HUES64 (cell line): ENCODE data around the gene ARFIP1.

Experiments
- H3K27ac ChIP-seq: 2 replicates; pipeline ENCODE4 v1.7.0; 2013; ENCODE audit warnings: low read depth, low read length, inconsistent platforms
- H3K27me3 ChIP-seq: 2 replicates; pipeline ENCODE4 v1.6.1; 2013; ENCODE audit warnings: mild to moderate bottlenecking, low read length; ENCODE audit not compliant: insufficient read depth
- H3K36me3 ChIP-seq: 2 replicates; pipeline ENCODE4 v1.6.1; 2013; ENCODE audit warnings: mild to moderate bottlenecking, low read length; ENCODE audit not compliant: insufficient read depth
- H3K4me1 ChIP-seq: 2 replicates; pipeline ENCODE4 v1.6.1; 2013; ENCODE audit warnings: mild to moderate bottlenecking, low read length, moderate library complexity; ENCODE audit not compliant: insufficient read depth
- H3K4me3 ChIP-seq: 2 replicates; pipeline ENCODE4 v1.5.1; 2013; ENCODE audit warnings: mild to moderate bottlenecking, low read length, moderate library complexity
- H3K9ac ChIP-seq: 2 replicates; pipeline ENCODE4 v1.6.1; 2013; ENCODE audit warnings: mild to moderate bottlenecking, low read depth, low read length
- H3K9me3 ChIP-seq: 2 replicates; pipeline ENCODE4 v1.6.1; 2013; ENCODE audit warnings: low read depth, low read length; ENCODE audit not compliant: insufficient read depth
- WGBS: fragments of 150-250, 120-280 bp; methylation state at CpG from one replicate; pipeline ENCODE4 v1.1.7; 2013; ENCODE audit warnings: missing lambda C conversion rate; 5-methylcytosine and 5-hydroxymethylcytosine counted together

Gene ARFIP1

DNA sequence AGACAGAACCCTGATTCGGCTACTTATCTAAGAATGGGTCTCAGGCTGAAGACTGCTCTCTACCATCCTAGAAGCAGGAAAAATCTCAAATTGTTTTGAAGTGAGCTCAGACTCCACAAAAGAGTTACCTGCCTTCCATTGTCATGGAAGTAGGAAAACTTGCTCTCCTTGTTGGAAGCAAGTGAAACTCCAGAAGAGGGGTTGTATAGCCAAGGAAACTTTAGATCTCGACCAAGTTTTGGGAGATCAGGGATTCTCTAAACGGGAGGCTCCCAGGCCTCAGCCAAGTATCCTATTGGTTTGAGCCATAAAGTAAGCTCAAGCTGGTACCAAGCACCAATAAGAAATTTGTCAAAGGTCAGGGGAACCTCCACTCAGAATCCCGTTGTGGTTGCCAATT lies 147.2 kb downstream of the ARFIP1 start:
- Histone ChIP-seq H3K27me3 (no peaks in the 10 kb centered on the region), H3K27ac (peak overlapping the region; percentile 80), H3K4me3 (no peak overlapping the region), H3K36me3 (no peaks in the 10 kb centered on the region), H3K4me1 (peaks cover 56% of the 10 kb centered on the region), H3K9me3 (no peaks in the 10 kb centered on the region), H3K9ac (0 out of 2 replicates have a peak overlapping the region, but pooled peaks have one; percentile 32)
- 75% methylated on average over 4 of the region's 4 CpGs for WGBS

DNA sequence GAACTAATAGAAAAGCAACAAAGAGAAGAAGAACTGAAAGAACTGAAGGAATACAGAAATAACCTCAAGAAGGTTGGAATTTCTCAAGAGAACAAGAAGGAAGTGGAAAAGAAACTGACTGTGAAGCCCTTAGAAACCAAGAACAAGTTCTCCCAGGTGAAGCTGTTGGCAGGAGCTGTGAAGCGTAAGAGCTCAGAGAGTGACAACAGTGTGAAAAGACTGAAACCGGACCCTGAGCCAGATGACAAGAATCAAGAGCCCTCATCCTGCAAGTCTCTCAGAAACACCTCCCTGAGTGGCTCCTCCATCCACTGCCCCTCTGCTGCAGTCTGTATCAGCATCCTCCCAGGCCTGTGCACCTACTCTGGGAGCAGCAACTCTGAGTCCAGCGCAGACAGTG lies 148.0 kb downstream of the ARFIP1 start:
- 98% methylated on average over 3 of the region's 3 CpGs for WGBS
- no peaks in the 10 kb centered on the region for H3K27me3 ChIP-seq
- no peaks in the 10 kb centered on the region for H3K36me3 ChIP-seq
- no peak overlapping the region for H3K9ac ChIP-seq
- peaks cover 56% of the 10 kb centered on the region for H3K4me1 ChIP-seq
- H3K4me3 ChIP-seq = no peak overlapping the region
- H3K27ac ChIP-seq = no peak overlapping the region
- H3K9me3 ChIP-seq = no peaks in the 10 kb centered on the region

DNA sequence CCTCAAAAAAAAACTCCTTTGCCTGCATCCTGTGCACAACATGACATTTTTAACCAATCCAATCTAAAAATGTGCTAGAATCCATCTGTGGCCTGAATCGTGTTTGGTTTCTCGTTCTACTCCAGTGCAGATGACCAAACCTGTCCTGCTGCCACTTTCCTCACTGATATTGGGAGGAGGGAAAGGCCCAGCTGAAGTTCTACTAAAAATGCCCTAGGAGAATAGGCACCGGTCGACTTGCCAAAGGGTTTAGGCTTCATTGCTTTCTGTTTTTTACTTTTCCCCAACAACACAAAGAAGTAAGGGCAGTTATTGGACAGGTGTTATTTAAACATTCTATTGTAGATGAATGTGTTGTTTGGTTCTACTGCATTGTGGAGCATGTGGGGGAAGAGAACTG lies 148.5 kb downstream of the ARFIP1 start:
- no peak overlapping the region for H3K4me3 ChIP-seq
- peaks cover 56% of the 10 kb centered on the region for H3K4me1 ChIP-seq
- 91% methylated on average over 2 of the region's 4 CpGs for WGBS
- H3K27me3 ChIP-seq = no peaks in the 10 kb centered on the region
- H3K27ac ChIP-seq = no peak overlapping the region
- H3K36me3 ChIP-seq = no peaks in the 10 kb centered on the region
- no peaks in the 10 kb centered on the region for H3K9me3 ChIP-seq
- no peak overlapping the region for H3K9ac ChIP-seq

DNA sequence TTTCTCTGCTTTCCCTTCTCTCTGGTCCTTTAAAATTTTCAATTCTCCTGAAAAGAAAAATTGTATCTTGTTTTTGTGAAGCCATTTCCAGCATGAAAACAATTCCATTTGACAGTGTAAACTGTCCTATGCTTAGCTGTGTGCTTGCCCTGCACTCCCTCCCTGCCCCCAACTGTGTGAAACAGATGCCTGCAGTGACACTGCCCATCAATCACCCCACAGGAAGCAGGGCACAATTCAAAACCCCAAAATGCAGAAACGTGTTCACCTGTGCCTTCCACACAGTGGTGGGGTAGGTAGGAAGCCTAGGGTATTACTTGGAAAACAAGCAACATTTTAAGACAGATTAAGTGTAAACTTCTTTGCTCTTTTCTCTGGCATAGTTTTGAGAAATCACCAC lies 150.1 kb downstream of the ARFIP1 start:
- Histone ChIP-seq H3K27me3 (peaks cover 13% of the 10 kb centered on the region; the same call in 1 of the 2 replicates), H3K4me3 (no peak overlapping the region; the same call in 1 of the 2 replicates), H3K9ac (no peak overlapping the region), H3K4me1 (peaks cover 59% of the 10 kb centered on the region), H3K9me3 (no peaks in the 10 kb centered on the region), H3K36me3 (no peaks in the 10 kb centered on the region), H3K27ac (peak overlapping the region; percentile 19; the same call in 1 of the 2 replicates)
- no CpG with 5 or more reads among the region's 1 CpG for WGBS

DNA sequence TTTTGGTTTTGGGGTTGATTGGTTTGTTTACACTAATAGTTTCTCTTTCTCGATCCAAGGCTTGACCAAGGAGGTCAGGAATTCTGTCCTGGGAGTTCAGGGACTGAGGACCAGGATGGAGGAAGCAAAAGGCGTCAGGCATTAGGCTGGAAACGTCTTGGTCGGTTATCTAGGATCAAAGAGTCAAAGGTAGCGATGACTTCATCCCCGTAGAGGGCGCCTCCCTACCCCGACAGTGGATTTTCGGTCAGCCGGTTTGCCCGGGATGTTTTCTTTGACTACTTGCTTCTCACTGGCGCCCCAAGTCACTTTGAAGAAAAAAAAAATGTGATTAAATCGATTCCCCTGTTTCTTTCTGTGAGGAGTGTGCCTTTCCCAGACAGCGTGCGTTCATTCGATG lies 155.4 kb downstream of the ARFIP1 start:
- Histone ChIP-seq H3K9me3 (no peaks in the 10 kb centered on the region), H3K4me1 (peaks cover 23% of the 10 kb centered on the region), H3K27me3 (peaks cover 48% of the 10 kb centered on the region), H3K27ac (peak overlapping the region; percentile 81; the same call in 1 of the 2 replicates), H3K9ac (peak overlapping the region; percentile 92), H3K36me3 (no peaks in the 10 kb centered on the region), H3K4me3 (peak overlapping the region; percentile 99)
- WGBS = 3% methylated on average over 16 of the region's 16 CpGs

DNA sequence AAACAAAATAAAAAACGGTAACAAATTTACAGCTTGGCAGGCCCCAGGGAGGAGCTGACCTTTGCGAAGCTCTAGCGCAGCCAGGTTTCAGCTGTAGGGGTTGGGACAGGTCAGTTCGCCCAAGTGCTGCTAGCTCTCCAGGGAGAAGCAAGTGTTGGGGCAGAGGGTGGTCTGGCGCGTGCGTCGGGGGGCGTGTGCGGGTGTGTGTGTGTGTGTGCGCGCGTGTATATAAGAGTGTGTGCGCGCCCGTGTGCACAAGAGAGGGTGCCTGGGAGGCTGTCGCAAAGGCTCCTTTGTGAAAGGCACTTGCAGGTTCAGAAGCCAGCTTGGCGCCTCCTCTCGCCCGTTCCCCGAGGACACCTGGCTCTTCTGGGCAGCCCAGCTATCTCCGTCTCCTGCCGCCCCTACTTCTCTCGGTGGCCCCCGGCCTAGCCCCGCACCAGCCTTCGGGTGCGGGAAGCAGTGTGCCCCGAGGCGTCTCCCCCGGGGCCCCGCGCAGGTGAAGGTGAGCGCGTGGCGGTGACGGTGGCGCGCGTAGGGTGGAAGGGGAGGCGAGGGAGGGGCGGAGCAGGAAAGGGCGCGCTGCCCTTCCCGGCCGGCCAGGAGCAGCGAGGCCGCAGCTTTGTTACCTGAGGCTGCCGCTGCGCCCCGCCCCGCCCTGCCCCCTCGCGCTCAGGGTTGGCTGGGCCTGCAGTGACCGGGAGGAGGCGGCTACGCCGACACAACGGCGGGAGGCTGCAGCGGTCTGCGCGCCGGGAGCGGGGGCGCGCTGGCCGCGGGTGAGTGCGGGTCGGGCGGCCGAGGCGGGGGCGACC lies 156.1 kb downstream of the ARFIP1 start, which contains the start of gene FHDC1:
Gene FHDC1, plus strand, starts transcription at position 693 of the 815 bp plus-strand sequence. CDS start 6,735 bp downstream, outside the sequence.
- H3K27me3 ChIP-seq = peaks cover 48% of the 10 kb centered on the region
- H3K36me3 ChIP-seq = no peaks in the 10 kb centered on the region
- peak within 1 kb of the TSS; percentile 92 for H3K9ac ChIP-seq
- H3K27ac ChIP-seq = peak within 1 kb of the TSS; percentile 81
- H3K4me3 ChIP-seq = peak within 1 kb of the TSS; percentile 99
- whole genome bisulfite sequencing = under 1% methylated on average over 75 of the region's 75 CpGs
- H3K9me3 ChIP-seq = no peaks in the 10 kb centered on the region
- H3K4me1 ChIP-seq = peaks cover 16% of the 10 kb centered on the region

DNA sequence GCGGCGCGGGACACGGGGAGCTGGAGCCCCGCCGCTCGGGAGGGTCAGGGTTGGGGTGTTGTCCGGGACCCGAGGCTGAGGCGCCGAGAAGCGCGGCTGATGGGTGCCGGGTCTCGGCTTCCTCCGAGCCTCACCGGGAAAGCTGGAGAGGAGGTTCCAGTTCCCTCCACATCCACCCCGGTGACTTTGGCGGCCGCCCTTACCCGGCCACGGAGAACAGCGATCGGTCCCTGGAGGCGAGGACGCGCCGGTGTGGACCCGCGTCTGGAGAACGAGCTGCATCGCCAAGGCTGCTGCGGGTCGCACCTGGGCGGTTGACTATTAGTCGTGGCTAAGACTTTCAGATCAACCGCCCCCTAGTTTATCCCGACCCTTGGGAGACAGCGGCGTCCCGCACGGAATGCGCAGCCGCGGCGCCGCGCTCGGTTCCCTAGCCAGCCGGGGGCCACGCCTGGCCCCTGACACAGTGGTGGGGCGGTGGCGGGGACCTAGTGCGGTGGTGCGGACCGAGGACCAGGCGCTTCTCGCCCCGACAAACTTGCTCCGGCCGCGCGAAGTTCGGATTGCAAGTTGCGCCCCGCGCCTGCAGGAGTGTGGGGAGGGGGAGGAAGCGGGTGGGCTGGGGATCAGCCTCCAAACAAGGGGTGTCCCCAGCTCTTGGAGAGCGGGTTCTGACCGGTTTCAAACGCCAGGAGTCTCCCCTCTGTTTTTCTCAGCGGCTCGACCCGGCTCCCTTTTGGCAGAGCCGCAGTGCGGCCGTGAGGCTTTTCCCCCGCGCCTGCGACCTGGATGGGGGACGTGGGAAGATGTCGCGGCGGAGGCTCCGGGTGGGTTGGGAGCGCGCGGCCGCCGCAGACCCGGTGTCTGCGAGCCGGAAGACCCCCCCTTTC lies 156.9 kb downstream of the ARFIP1 start:
- peak overlapping the region; percentile 99 for H3K4me3 ChIP-seq
- H3K9ac ChIP-seq = peak overlapping the region; percentile 92

DNA sequence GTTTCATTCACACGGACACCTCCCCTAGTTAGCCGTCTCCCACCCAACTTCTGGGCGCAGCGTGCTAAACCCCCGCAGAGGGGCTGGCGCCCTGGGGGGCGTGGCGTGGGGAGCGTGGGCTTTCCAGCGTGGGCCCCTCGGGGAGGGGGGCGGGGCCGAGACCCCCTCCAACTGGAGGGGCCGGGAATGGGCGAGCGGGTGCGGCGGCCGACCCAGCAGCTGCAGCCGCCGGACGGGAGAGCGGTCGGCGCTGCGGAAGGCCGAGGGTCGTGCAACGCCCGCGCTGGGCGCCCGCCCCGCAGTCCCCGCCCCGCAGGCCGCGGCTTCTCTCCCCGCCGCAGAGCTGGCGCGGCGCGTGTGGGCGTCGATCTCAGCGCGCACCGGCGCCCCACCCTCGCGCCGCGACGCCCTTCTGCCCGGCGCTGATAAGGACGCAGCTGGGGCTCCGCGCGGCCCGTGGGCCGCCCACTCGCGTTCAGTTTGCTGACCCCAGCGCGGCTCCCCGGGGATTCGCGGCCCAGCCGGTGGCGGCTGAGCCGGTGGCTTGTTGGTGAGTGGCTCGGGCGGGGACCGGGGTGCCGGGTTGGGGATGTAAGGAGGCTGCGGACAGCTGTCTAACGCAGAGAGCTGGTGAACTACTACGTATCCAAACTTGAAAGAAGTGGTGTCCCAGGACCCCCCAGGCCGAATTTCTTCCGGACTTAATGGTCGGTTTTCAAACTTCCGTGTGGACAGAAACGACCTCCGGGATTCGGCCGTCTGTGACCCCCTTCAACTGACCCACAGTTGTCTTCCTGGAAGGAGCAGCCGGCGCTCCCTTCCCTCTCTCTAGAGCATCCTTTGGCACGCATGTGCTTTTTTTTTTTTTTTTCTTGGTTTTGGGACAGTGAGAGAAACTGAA lies 157.8 kb downstream of the ARFIP1 start:
- under 1% methylated on average over 91 of the region's 91 CpGs for WGBS

More for the DNA sequence above, 156.9 kb downstream of the ARFIP1 start:
- Histone ChIP-seq H3K4me1 (peaks cover 10% of the 10 kb centered on the region; the same call in 1 of the 2 replicates), H3K27me3 (peaks cover 48% of the 10 kb centered on the region), H3K27ac (peak overlapping the region; percentile 74; the same call in 1 of the 2 replicates), H3K9me3 (no peaks in the 10 kb centered on the region), H3K36me3 (no peaks in the 10 kb centered on the region)
- WGBS = under 1% methylated on average over 93 of the region's 93 CpGs

DNA sequence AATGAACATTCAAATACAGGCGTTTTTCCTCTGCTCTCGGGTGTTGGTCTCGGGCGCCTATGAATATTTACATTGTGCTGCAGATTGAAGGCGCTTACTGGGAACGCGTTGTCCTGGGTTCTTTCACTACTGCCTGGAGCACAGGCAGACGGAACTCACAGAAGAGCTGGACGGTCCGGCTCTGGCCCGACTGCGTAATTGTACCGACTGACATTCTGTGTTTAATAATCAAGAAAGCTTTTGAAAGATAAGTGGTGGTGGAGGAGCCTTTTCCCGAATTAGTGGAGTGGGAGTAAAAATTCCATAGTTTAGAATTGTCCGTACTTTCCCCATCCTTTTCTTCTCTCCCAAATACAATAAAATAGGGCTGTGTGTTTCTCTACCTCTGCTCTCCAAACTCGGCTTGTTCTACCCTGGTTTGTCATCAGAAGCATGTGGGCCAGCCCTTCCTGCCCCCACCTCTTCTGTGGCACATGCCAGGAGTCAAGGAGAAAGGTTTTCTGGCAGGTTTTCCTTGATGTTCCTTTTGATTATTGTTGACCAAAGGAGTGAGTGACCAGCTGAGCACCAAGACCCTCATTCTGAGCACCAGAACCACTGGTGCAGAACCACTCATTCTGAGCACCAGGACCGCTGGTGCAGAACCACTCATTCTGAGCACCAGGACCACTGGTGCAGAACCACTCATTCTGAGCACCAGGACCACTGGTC lies 158.6 kb downstream of the ARFIP1 start:
- peaks cover 12% of the 10 kb centered on the region; the same call in 1 of the 2 replicates for H3K4me1 ChIP-seq
- peaks cover 48% of the 10 kb centered on the region for H3K27me3 ChIP-seq
- no peaks in the 10 kb centered on the region for H3K9me3 ChIP-seq
- H3K27ac ChIP-seq = no peak overlapping the region
- H3K4me3 ChIP-seq = peak overlapping the region; percentile 99
- WGBS = 40% methylated on average over 15 of the region's 17 CpGs
- peaks cover 10% of the 10 kb centered on the region for H3K36me3 ChIP-seq
- H3K9ac ChIP-seq = no peak overlapping the region

More for the DNA sequence above, 157.8 kb downstream of the ARFIP1 start:
- peaks cover 4% of the 10 kb centered on the region; the same call in 1 of the 2 replicates for H3K36me3 ChIP-seq
- H3K27ac ChIP-seq = no peak overlapping the region
- H3K9me3 ChIP-seq = no peaks in the 10 kb centered on the region
- H3K4me1 ChIP-seq = peaks cover 10% of the 10 kb centered on the region; the same call in 1 of the 2 replicates
- peak overlapping the region; percentile 92; the same call in 1 of the 2 replicates for H3K9ac ChIP-seq
- H3K27me3 ChIP-seq = peaks cover 48% of the 10 kb centered on the region
- H3K4me3 ChIP-seq = peak overlapping the region; percentile 99

DNA sequence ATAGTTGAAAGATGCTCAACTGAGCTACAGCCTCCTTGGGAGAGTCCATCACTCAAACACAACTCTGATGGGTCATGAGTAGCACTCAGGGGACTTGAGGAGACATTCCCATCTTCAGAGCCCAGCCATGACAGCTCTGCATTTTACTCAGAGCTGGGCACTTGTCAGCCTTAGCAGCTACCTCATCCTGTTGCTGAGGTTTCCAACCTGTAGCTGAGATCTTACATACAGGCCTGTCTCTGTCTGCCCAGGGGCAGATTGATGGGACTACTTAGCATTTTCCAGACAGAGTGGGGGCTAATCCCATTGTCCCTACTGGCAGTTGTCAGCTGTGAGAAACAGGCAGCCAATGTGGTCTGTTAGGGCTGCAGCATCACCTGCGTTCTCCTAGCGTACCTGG lies 159.9 kb downstream of the ARFIP1 start:
- H3K27ac ChIP-seq = no peak overlapping the region
- H3K4me1 ChIP-seq = peaks cover 13% of the 10 kb centered on the region; the same call in 1 of the 2 replicates
- H3K9ac ChIP-seq = no peak overlapping the region
- WGBS = 83% methylated on average over 2 of the region's 2 CpGs
- peaks cover 22% of the 10 kb centered on the region for H3K36me3 ChIP-seq
- H3K4me3 ChIP-seq = no peak overlapping the region
- H3K9me3 ChIP-seq = no peaks in the 10 kb centered on the region
- peaks cover 38% of the 10 kb centered on the region for H3K27me3 ChIP-seq
